Liver (tissue), 9 donors: ENCODE data around the gene IL1R2. TPM values are rescaled to one million over a fixed set of nuclear protein-coding genes. Genes with fewer than 3 reads are reported as not detected.
"Not testable (repeated sequence)": the region's sequence is repeated elsewhere in the genome, so short reads cannot be mapped to it uniquely, and the experiment has no call there.

ENCODE experiments used
- DNase-seq: peaks from one replicate; pipeline ENCODE4 v3.0.0-alpha.2; 2017; ENCODE audit warnings: low spot score
- H3K27ac ChIP-seq, 2 donors: one replicate each; pipeline ENCODE4 v1.7.0; 2013; ENCODE audit warnings: inconsistent platforms in 2 of 2, low read length in 2 of 2, control low read depth in 1 of 2, low read depth in 1 of 2, mild to moderate bottlenecking in 1 of 2
- H3K27me3 ChIP-seq, 4 donors: one replicate each; pipeline versions ENCODE4 v1.6.1 to v1.7.0; 2013; ENCODE audit warnings: low read length in 3 of 4, inconsistent platforms in 1 of 4, mild to moderate bottlenecking in 1 of 4, moderate library complexity in 1 of 4; ENCODE audit not compliant: control insufficient read depth in 4 of 4, insufficient read depth in 4 of 4
- H3K36me3 ChIP-seq, 4 donors: one replicate each; pipeline versions ENCODE4 v1.6.1 to v1.7.0; 2013; ENCODE audit warnings: low read length in 3 of 4, mild to moderate bottlenecking in 3 of 4, low read depth in 1 of 4, moderate library complexity in 1 of 4; ENCODE audit not compliant: control insufficient read depth in 4 of 4, insufficient read depth in 3 of 4
- H3K4me1 ChIP-seq, 4 donors: one replicate each; pipeline versions ENCODE4 v1.6.1 to v1.7.0; 2013; ENCODE audit warnings: low read length in 3 of 4, mild to moderate bottlenecking in 3 of 4, moderate library complexity in 1 of 4; ENCODE audit not compliant: control insufficient read depth in 4 of 4, insufficient read depth in 4 of 4
- H3K4me3 ChIP-seq, 3 donors: one replicate each; pipeline versions ENCODE4 v1.6.1 to v1.7.0; 2013; ENCODE audit warnings: low read length in 3 of 3, control low read depth in 1 of 3, low read depth in 1 of 3, mild to moderate bottlenecking in 1 of 3
- H3K9ac ChIP-seq, 2 donors: one replicate each; pipeline ENCODE4 v1.7.0; 2013; ENCODE audit warnings: low read length in 2 of 2, mild to moderate bottlenecking in 2 of 2, moderate library complexity in 2 of 2, control low read depth in 1 of 2, low read depth in 1 of 2
- H3K9me3 ChIP-seq, 4 donors: one replicate each; pipeline versions ENCODE4 v1.6.1 to v1.7.0; 2013; ENCODE audit warnings: low read length in 3 of 4; ENCODE audit not compliant: control insufficient read depth in 4 of 4
- FOXA1 ChIP-seq: IDR thresholded peaks from 2 replicates; pipeline ENCODE4 v1.6.1; 2016; ENCODE audit warnings: antibody characterized with exemption
- GABPA ChIP-seq, 2 donors: IDR thresholded peaks in 1 of 2; conservative IDR thresholded peaks in 1 of 2; 2 replicates each; pipeline ENCODE4 v1.6.1; 2016; ENCODE audit warnings: antibody characterized with exemption in 2 of 2, mild to moderate bottlenecking in 1 of 2, moderate library complexity in 1 of 2
- HNF4A ChIP-seq, 2 donors: conservative IDR thresholded peaks; 2 replicates each; pipeline ENCODE4 v1.6.1; 2016; ENCODE audit warnings: antibody characterized with exemption in 2 of 2, mild to moderate bottlenecking in 2 of 2
- HNF4G ChIP-seq: IDR thresholded peaks from 2 replicates; pipeline ENCODE4 v1.6.1; 2016; ENCODE audit warnings: antibody characterized with exemption
- JUND ChIP-seq, 2 donors: IDR thresholded peaks; 2 replicates each; pipeline ENCODE4 v1.6.1; 2016; ENCODE audit warnings: antibody characterized with exemption in 2 of 2
- MAX ChIP-seq: IDR thresholded peaks from 2 replicates; pipeline ENCODE4 v1.6.1; 2016; ENCODE audit warnings: antibody characterized with exemption
- REST ChIP-seq: IDR thresholded peaks from 2 replicates; pipeline ENCODE4 v1.6.1; 2016; ENCODE audit warnings: antibody characterized with exemption, mild to moderate bottlenecking
- RXRA ChIP-seq, 2 donors: IDR thresholded peaks; 2 replicates each; pipeline ENCODE4 v1.6.1; 2017 to 2018; ENCODE audit warnings: antibody characterized with exemption in 2 of 2, mild to moderate bottlenecking in 1 of 2
- TAF1 ChIP-seq: conservative IDR thresholded peaks from 2 replicates; pipeline ENCODE4 v1.6.1; 2016; ENCODE audit warnings: antibody characterized with exemption, mild to moderate bottlenecking
- YY1 ChIP-seq: IDR thresholded peaks from 2 replicates; pipeline ENCODE4 v1.6.1; 2016; ENCODE audit warnings: antibody characterized with exemption, mild to moderate bottlenecking
- WGBS: extraction: QIAGEN DNeasy Blood & Tissue Kit; methylation state at CpG from one replicate; pipeline ENCODE4 v1.1.7; 2013; 5-methylcytosine and 5-hydroxymethylcytosine counted together
- polyA plus RNA-seq, 2 donors: library from polyadenylated mRNA; stranded (reverse) in 1 of 2; unstranded in 1 of 2; fragments of 200-250 nt in 1 of 2; fragments of >200 nt in 1 of 2; fragmentation: Nextera tagmentation in 1 of 2; extraction: Ambion mirVana in 1 of 2; gene quantifications; one replicate each; pipeline versions ENCODE4 v1.2.1 to v1.2.3, GENCODE V29; 2013 to 2015
- total RNA-seq, 2 donors: library from RNA; depleted of rRNA; stranded (reverse); fragments of >200 nt; gene quantifications; one replicate each; pipeline ENCODE4 v1.2.3, GENCODE V29; 2014
- TF ChIP-seq, protein P1 (sequence below): fragments of 150-350 bp; IDR thresholded peaks from 2 replicates; pipeline ENCODE4 v1.5.1; 2017; ENCODE audit warnings: improper control_type of control experiment, low read depth, low read length; ENCODE audit not compliant: missing input control
- TF ChIP-seq, protein P2 (sequence below): IDR thresholded peaks from 2 replicates; pipeline ENCODE4 v1.6.1; 2016; ENCODE audit warnings: antibody characterized with exemption
- donor health status: healthy.
- donor health status: healthy.
- donor health status: healthy.
- donor health status: healthy.
- donor health status: healthy.

IL1R2 gene
- total and polyA plus RNA-seq, 4 donors: 3.7 to 28.2 (median 7.3) TPM

- TF ChIP-seq HNF4G (peak; percentile 64), MAX (peak; percentile 19)
Observed at GRCh38 chr2:102064679-102065674, 73.2 kb downstream of the IL1R2 start (continued).

GRCh38 chr2:102065675-102066252 lies 74.0 kb downstream of the IL1R2 start:
- Histone ChIP-seq H3K27ac (peak overlapping the region; percentile 92), H3K9me3 (peaks cover 0 to 12% (median 1%) of the 10 kb centered on the region in 4 donors), H3K27me3 (no peaks in the 10 kb centered on the region), H3K9ac (no peak overlapping the region), H3K36me3 (no peaks in the 10 kb centered on the region), H3K4me3 (peak overlapping the region in 1 of 3 donors; percentile 1), H3K4me1 (peaks cover 13 to 33% (median 27%) of the 10 kb centered on the region in 4 donors)
- no peak for TF ChIP-seq MAX
- TF ChIP-seq HNF4A (conservative IDR thresholded peaks at IDR 0.05): peak; percentile 66 to 71
- no peak for TF ChIP-seq YY1
- TF ChIP-seq JUND (IDR thresholded peaks at IDR 0.05): peak; percentile 19 to 37
- TF ChIP-seq REST: no peak
- TF ChIP-seq FOXA1: no peak
- TF ChIP-seq, protein P1, sequence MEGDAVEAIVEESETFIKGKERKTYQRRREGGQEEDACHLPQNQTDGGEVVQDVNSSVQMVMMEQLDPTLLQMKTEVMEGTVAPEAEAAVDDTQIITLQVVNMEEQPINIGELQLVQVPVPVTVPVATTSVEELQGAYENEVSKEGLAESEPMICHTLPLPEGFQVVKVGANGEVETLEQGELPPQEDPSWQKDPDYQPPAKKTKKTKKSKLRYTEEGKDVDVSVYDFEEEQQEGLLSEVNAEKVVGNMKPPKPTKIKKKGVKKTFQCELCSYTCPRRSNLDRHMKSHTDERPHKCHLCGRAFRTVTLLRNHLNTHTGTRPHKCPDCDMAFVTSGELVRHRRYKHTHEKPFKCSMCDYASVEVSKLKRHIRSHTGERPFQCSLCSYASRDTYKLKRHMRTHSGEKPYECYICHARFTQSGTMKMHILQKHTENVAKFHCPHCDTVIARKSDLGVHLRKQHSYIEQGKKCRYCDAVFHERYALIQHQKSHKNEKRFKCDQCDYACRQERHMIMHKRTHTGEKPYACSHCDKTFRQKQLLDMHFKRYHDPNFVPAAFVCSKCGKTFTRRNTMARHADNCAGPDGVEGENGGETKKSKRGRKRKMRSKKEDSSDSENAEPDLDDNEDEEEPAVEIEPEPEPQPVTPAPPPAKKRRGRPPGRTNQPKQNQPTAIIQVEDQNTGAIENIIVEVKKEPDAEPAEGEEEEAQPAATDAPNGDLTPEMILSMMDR: no peak
- TF ChIP-seq RXRA (IDR thresholded peaks at IDR 0.05): peak in 1 of 2 donors; percentile 44
- 63% methylated on average over 12 of the region's 12 CpGs for WGBS
- DNase-seq: no peak

DNA sequence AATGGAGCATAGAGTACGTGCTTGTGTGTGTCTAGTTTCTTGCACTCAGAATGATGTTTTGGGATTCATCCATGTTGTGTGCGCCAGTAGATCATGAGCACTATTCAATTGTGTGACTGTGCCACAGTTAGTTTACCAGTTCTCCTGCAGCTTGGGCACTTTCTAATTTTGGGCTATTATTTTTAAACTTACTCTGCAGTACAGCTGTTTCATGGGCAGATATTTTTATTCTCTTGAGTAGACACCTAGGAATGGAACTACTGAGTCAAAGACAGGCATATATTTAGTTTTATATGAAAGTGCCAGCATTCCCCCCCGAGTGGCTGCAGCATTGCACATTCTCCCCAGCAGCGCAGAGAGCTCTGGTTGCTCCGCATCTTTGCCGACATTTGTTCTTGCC lies 74.8 kb downstream of the IL1R2 start:
- Histone ChIP-seq H3K9ac (no peak overlapping the region), H3K27me3 (no peaks in the 10 kb centered on the region), H3K9me3 (peaks cover 0 to 12% (median 1%) of the 10 kb centered on the region in 4 donors), H3K36me3 (no peaks in the 10 kb centered on the region), H3K27ac (no peak overlapping the region), H3K4me1 (peaks cover 12 to 35% (median 29%) of the 10 kb centered on the region in 4 donors), H3K4me3 (no peak overlapping the region)
- WGBS: 77% methylated on average over 6 of the region's 6 CpGs
- DNase-seq: no peak
- TF ChIP-seq GABPA (IDR thresholded peaks at IDR 0.05 in 1 of 2, conservative IDR thresholded peaks at IDR 0.05 in 1 of 2) (no peak), RXRA (IDR thresholded peaks at IDR 0.05) (no peak), TAF1 (no peak), YY1 (no peak)
- TF ChIP-seq, protein P1: no peak
- TF ChIP-seq, protein P2, sequence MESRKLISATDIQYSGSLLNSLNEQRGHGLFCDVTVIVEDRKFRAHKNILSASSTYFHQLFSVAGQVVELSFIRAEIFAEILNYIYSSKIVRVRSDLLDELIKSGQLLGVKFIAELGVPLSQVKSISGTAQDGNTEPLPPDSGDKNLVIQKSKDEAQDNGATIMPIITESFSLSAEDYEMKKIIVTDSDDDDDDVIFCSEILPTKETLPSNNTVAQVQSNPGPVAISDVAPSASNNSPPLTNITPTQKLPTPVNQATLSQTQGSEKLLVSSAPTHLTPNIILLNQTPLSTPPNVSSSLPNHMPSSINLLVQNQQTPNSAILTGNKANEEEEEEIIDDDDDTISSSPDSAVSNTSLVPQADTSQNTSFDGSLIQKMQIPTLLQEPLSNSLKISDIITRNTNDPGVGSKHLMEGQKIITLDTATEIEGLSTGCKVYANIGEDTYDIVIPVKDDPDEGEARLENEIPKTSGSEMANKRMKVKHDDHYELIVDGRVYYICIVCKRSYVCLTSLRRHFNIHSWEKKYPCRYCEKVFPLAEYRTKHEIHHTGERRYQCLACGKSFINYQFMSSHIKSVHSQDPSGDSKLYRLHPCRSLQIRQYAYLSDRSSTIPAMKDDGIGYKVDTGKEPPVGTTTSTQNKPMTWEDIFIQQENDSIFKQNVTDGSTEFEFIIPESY: no peak

- peaks cover 15 to 36% (median 24%) of the 10 kb centered on the region in 4 donors for H3K4me1 ChIP-seq
- not testable (repeated sequence) for H3K27ac ChIP-seq, DNase-seq, H3K4me3 ChIP-seq, H3K36me3 ChIP-seq, H3K27me3 ChIP-seq, H3K9ac ChIP-seq
- H3K9me3 ChIP-seq: peaks cover 0 to 12% (median 1%) of the 10 kb centered on the region in 4 donors
Observed at GRCh38 chr2:102068126-102068525, 76.4 kb downstream of the IL1R2 start.
